ENCODE measurements around the gene MPND.
A peak's percentile ranks its signal among the peaks of the same experiment; 100 is the strongest.

The MPND gene

DNA sequence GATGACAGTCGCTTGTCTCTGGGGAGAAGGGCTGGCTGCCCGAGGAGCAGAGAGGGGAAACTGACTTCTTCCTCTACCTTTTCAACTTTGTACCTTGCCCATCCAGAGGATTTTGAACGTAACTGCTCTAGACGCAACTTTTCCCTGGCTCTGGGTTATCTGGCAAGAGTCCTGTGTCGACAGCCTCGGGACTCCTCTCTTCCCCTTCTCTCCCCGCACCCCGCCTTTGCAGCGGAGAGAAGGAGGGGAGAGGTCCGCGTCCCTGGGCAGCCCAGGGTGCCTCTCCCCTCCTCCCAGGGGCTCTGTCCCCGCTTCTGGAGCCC lies 56.4 kb downstream of the MPND start:
- Histone ChIP-seq H3K9ac (ENCODE audit: low read length in 2 of 2) (peak overlapping the region; percentile 91), H3K27ac (ENCODE audit: low read length) (peak overlapping the region; percentile 70), H3K4me1 (ENCODE audit: control insufficient read depth, insufficient read depth, low read length) (peaks cover 45% of the 10 kb centered on the region), H3K27me3 (ENCODE audit: control insufficient read depth in 1 of 2, insufficient read depth in 2 of 2, low read length in 2 of 2) (no peaks in the 10 kb centered on the region), H3K4me3 (ENCODE audit: low read length in 2 of 2) (peak overlapping the region; percentile 86 to 87), H3K36me3 (ENCODE audit: control insufficient read depth in 2 of 2, insufficient read depth in 2 of 2, low read length in 2 of 2) (peaks cover 5 to 7% of the 10 kb centered on the region in 2 donors), H3K9me3 (ENCODE audit: control insufficient read depth in 2 of 2, low read length in 2 of 2) (no peaks in the 10 kb centered on the region)

DNA sequence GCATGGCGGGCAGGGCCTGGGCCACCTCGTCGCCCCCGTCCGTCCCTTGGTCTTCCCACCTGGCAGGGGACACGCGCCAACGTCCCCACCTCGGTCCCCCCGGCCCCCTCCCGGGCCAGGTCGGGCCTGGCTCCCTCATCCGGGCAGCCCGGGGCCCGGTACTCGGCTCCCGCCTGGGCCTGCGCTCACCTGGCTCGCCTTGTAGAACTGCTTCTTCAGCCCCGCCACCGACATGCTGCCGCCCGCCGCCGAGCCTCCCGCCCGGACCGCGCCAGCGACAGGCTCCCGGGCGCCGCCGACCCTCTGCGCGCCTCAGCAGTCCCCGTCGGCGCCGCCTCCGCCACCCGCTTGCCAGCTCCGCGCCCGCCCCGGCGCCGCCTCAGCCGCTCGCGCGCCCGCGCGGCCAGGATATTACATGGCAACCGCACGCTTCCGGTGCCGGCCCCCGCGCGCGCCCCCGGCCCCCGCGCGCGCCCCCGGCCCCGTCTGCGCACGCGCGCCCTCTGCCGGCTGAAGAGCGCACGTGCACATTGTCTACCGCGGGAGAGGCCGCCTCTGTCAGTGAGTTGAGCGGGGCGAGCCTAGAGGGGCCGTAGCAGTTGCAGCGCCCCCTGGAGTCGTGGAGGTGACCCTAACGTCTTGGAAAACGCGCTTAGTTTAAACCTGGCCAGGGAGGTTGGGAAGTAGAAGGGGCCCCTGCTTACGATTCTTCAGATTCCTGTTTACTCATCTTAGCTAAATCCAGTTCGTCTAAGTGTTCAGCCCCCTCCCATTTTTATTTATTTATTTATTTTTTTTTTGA lies 57.0 kb downstream of the MPND start, which contains the start of gene SH3GL1:
Gene SH3GL1 (minus strand): TSS at position 413 of the 802 bp plus-strand sequence. CDS start 179 bp downstream, at position 234.
- Histone ChIP-seq H3K9ac (ENCODE audit: low read length in 2 of 2) (peak within 1 kb of the TSS; percentile 91), H3K27ac (ENCODE audit: low read length) (peak within 1 kb of the TSS; percentile 70), H3K27me3 (ENCODE audit: control insufficient read depth in 1 of 2, insufficient read depth in 2 of 2, low read length in 2 of 2) (no peaks in the 10 kb centered on the region), H3K4me3 (ENCODE audit: low read length in 2 of 2) (peak within 1 kb of the TSS; percentile 86 to 87), H3K9me3 (ENCODE audit: control insufficient read depth in 2 of 2, low read length in 2 of 2) (no peaks in the 10 kb centered on the region), H3K36me3 (ENCODE audit: control insufficient read depth in 2 of 2, insufficient read depth in 2 of 2, low read length in 2 of 2) (peaks cover under 1 to 2% of the 10 kb centered on the region in 2 donors), H3K4me1 (ENCODE audit: control insufficient read depth, insufficient read depth, low read length) (peaks cover 44% of the 10 kb centered on the region)

- peak overlapping the region; percentile 75 to 89 for H3K9ac ChIP-seq (ENCODE audit: low read length in 2 of 2)
Observed at GRCh38 chr19:4401769-4402170, 58.4 kb downstream of the MPND start.

GRCh38 chr19:4402171-4403004 lies 59.0 kb downstream of the MPND start, which contains the start of gene CHAF1A:
TSS of gene CHAF1A (plus strand) at chr19:4402640. CDS start at chr19:4402763, 123 bp downstream.
- H3K9ac ChIP-seq (ENCODE audit: low read length in 2 of 2), result peak within 1 kb of the TSS; percentile 75 to 89
- H3K4me3 ChIP-seq (ENCODE audit: low read length in 2 of 2), result peak within 1 kb of the TSS; percentile 75 to 79
- peak within 1 kb of the TSS; percentile 91 for H3K27ac ChIP-seq (ENCODE audit: low read length)
- H3K36me3 ChIP-seq (ENCODE audit: control insufficient read depth in 2 of 2, insufficient read depth in 2 of 2, low read length in 2 of 2), result no peaks in the 10 kb centered on the region
- H3K27me3 ChIP-seq (ENCODE audit: control insufficient read depth in 1 of 2, insufficient read depth in 2 of 2, low read length in 2 of 2), result no peaks in the 10 kb centered on the region
- H3K9me3 ChIP-seq (ENCODE audit: control insufficient read depth in 2 of 2, low read length in 2 of 2), result no peaks in the 10 kb centered on the region
- peaks cover 35% of the 10 kb centered on the region for H3K4me1 ChIP-seq (ENCODE audit: control insufficient read depth, insufficient read depth, low read length)

More at GRCh38 chr19:4401769-4402170, 58.4 kb downstream of the MPND start:
- peaks cover 41% of the 10 kb centered on the region for H3K4me1 ChIP-seq (ENCODE audit: control insufficient read depth, insufficient read depth, low read length)
- H3K27ac ChIP-seq (ENCODE audit: low read length), result peak overlapping the region; percentile 91
- no peaks in the 10 kb centered on the region for H3K9me3 ChIP-seq (ENCODE audit: control insufficient read depth in 2 of 2, low read length in 2 of 2)
- H3K27me3 ChIP-seq (ENCODE audit: control insufficient read depth in 1 of 2, insufficient read depth in 2 of 2, low read length in 2 of 2), result no peaks in the 10 kb centered on the region
- peak overlapping the region; percentile 54 to 74 for H3K4me3 ChIP-seq (ENCODE audit: low read length in 2 of 2)
- H3K36me3 ChIP-seq (ENCODE audit: control insufficient read depth in 2 of 2, insufficient read depth in 2 of 2, low read length in 2 of 2), result peaks cover 0 to 2% of the 10 kb centered on the region in 2 donors

DNA sequence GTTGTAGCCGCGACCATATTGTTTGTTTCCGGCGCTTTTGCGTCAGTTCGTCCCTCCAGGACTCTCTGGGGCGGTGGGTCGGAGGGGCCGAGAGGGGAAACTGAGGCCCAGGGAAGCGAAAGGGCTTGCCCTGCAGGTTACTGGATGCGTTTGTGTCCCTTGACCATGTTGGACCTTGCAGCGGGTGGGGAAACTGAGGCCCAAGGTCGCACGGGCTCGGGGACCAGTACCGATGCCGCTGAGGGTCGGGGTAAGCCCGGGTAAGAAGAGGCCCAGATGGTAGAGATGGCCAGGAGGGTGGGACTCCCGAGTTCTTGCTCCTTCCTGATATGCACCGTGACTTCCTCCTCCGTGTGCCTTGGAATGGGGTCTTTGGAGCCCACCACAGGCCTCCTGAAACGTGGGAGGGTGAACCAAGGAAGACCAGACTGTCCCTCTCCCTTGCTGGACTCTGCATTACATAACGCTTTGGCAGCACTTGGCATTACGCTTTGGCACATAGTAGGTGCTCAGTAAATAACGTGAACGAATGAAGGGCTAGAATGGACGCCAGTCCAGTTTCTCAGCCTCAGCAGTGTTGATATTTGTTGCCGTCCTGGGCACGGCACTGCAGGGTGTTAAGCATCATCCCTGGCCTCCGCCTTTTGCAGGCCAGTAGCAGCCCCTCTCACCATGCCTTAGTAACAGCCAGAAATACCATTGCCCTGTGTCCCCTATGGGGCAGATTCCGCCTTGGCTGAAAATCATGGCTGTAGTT lies 59.8 kb downstream of the MPND start:
- Histone ChIP-seq H3K9ac (ENCODE audit: low read length in 2 of 2) (peak overlapping the region; percentile 72 to 76), H3K27ac (ENCODE audit: low read length) (no peak overlapping the region), H3K36me3 (ENCODE audit: control insufficient read depth in 2 of 2, insufficient read depth in 2 of 2, low read length in 2 of 2) (no peaks in the 10 kb centered on the region), H3K4me3 (ENCODE audit: low read length in 2 of 2) (peak overlapping the region; percentile 75 to 79), H3K4me1 (ENCODE audit: control insufficient read depth, insufficient read depth, low read length) (peaks cover 27% of the 10 kb centered on the region), H3K9me3 (ENCODE audit: control insufficient read depth in 2 of 2, low read length in 2 of 2) (no peaks in the 10 kb centered on the region), H3K27me3 (ENCODE audit: control insufficient read depth in 1 of 2, insufficient read depth in 2 of 2, low read length in 2 of 2) (no peaks in the 10 kb centered on the region)

- Histone ChIP-seq H3K9ac (ENCODE audit: low read length in 2 of 2) (no peak overlapping the region), H3K9me3 (ENCODE audit: control insufficient read depth in 2 of 2, low read length in 2 of 2) (no peaks in the 10 kb centered on the region), H3K4me3 (ENCODE audit: low read length in 2 of 2) (no peak overlapping the region), H3K36me3 (ENCODE audit: control insufficient read depth in 2 of 2, insufficient read depth in 2 of 2, low read length in 2 of 2) (no peaks in the 10 kb centered on the region), H3K4me1 (ENCODE audit: control insufficient read depth, insufficient read depth, low read length) (peaks cover 18% of the 10 kb centered on the region), H3K27ac (ENCODE audit: low read length) (no peak overlapping the region), H3K27me3 (ENCODE audit: control insufficient read depth in 1 of 2, insufficient read depth in 2 of 2, low read length in 2 of 2) (no peaks in the 10 kb centered on the region)
Observed at GRCh38 chr19:4405977-4406376, 62.6 kb downstream of the MPND start.

DNA sequence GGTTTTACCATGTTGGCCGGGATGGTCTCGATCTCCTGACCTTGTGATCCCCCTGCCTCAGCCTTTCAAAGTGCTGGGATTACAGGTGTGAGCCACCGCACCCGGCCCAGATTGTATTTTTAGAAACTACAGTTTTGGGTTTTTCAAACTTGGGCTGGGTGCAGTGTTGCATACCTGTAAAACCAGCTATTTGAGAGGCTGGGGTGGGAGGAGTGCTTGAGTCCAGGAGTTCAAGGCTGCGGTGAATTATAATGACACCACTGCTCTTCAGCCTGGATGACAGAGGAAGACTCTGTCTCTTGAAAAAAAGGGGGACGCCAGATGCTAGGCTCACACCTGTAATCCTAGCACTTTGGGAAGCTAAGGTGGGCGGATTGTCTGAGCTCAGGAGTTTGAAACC lies 63.3 kb downstream of the MPND start:
- no peak overlapping the region for H3K4me3 ChIP-seq (ENCODE audit: low read length in 2 of 2)
- H3K9me3 ChIP-seq (ENCODE audit: control insufficient read depth in 2 of 2, low read length in 2 of 2), result no peaks in the 10 kb centered on the region
- H3K27me3 ChIP-seq (ENCODE audit: control insufficient read depth in 1 of 2, insufficient read depth in 2 of 2, low read length in 2 of 2), result no peaks in the 10 kb centered on the region
- no peak overlapping the region for H3K27ac ChIP-seq (ENCODE audit: low read length)
- no peaks in the 10 kb centered on the region for H3K36me3 ChIP-seq (ENCODE audit: control insufficient read depth in 2 of 2, insufficient read depth in 2 of 2, low read length in 2 of 2)
- peaks cover 12% of the 10 kb centered on the region for H3K4me1 ChIP-seq (ENCODE audit: control insufficient read depth, insufficient read depth, low read length)
- no peak overlapping the region for H3K9ac ChIP-seq (ENCODE audit: low read length in 2 of 2)

DNA sequence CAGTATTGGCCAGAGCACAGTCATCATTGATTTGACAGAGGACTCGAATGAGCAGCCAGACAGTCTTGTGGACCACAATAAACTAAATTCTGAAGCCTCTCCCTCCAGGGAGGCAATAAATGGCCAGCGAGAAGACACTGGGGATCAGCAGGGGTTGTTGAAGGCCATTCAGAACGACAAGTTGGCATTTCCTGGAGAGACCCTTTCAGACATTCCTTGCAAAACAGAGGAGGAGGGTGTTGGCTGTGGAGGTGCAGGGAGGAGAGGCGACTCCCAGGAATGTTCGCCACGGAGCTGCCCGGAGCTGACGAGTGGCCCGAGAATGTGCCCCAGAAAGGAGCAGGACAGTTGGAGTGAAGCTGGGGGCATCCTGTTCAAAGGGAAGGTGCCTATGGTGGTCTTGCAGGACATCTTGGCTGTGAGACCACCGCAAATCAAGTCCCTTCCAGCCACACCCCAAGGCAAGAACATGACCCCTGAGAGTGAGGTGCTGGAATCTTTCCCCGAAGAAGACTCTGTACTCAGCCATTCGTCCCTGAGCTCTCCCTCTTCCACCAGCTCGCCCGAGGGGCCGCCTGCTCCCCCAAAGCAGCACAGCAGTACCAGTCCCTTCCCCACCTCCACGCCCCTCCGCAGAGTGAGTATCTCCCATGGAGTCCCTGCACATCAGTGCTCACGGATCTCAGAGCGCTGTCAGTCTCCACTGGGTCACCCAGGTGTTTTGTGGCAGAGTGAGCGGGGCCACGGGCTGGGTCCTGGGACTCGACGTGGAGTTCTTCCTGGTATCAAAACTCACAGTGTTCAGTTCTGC lies 66.0 kb downstream of the MPND start:
- Histone ChIP-seq H3K9ac (ENCODE audit: low read length in 2 of 2) (no peak overlapping the region), H3K4me1 (ENCODE audit: control insufficient read depth, insufficient read depth, low read length) (no peaks in the 10 kb centered on the region), H3K9me3 (ENCODE audit: control insufficient read depth in 2 of 2, low read length in 2 of 2) (no peaks in the 10 kb centered on the region), H3K4me3 (ENCODE audit: low read length in 2 of 2) (no peak overlapping the region), H3K36me3 (ENCODE audit: control insufficient read depth in 2 of 2, insufficient read depth in 2 of 2, low read length in 2 of 2) (no peaks in the 10 kb centered on the region), H3K27ac (ENCODE audit: low read length) (no peak overlapping the region), H3K27me3 (ENCODE audit: control insufficient read depth in 1 of 2, insufficient read depth in 2 of 2, low read length in 2 of 2) (no peaks in the 10 kb centered on the region)
